SH-SY5Y (cell line): ENCODE measurements around the gene NUP155.

Experiments
- GATA2 ChIP-seq: IDR thresholded peaks from 2 replicates; pipeline ENCODE4 v1.6.1; 2011; ENCODE audit warnings: mild to moderate bottlenecking, low read depth, low read length
- GATA3 ChIP-seq: IDR thresholded peaks from 2 replicates; pipeline ENCODE4 v1.6.1; 2011; ENCODE audit warnings: low read depth, mild to moderate bottlenecking, low read length, moderate library complexity

DNA sequence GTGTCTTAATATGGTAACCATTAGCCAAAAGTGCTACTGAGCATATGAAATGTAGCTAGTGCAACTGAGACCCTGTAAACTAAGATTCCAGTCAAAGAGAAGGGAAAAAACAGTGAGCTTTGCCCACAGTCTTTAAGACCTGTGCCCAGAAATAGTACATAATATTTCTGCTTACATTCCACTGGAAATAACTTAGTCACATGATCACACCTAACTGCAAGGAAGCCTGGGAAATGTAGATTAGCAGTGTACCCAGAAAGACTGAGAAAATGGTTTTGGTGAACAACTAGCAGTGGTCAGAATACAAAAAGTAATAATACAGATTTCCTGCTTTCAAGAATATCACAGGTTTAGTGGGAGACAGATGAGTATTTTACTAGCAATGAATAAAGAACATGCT lies 119.2 kb downstream of the NUP155 start:
- no peak for TF ChIP-seq GATA3
- TF ChIP-seq GATA2: no peak
